GM18498 (cell line): ENCODE data around the gene LAD1.
A peak's percentile ranks its signal among the peaks of the same experiment; 100 is the strongest.

Source experiments
- ATAC-seq: cut with Tn5 transposase; IDR thresholded peaks from one replicate; pipeline ENCODE4 v1.9.1; 2021; ENCODE audit warnings: mild to moderate bottlenecking, moderate library complexity; ENCODE audit not compliant: unreplicated experiment

LAD1 gene

GRCh38 chr1:201393076-201393475 lies 6.0 kb downstream of the LAD1 start:
- no peak for ATAC-seq

GRCh38 chr1:201391651-201392511 lies 7.2 kb downstream of the LAD1 start:
- ATAC-seq: no peak

- no peak for ATAC-seq
These were observed 7.9 kb downstream of the LAD1 start for GRCh38 chr1:201391225-201391624.

GRCh38 chr1:201389051-201389450 lies 10.1 kb downstream of the LAD1 start:
- ATAC-seq: no peak

GRCh38 chr1:201386208-201386607 lies 12.9 kb downstream of the LAD1 start:
- no peak for ATAC-seq

GRCh38 chr1:201385299-201385891 lies 13.7 kb downstream of the LAD1 start:
- peak; percentile 85 for ATAC-seq

GRCh38 chr1:201384406-201384782 lies 14.7 kb downstream of the LAD1 start:
- no peak for ATAC-seq

GRCh38 chr1:201383647-201384405 lies 15.3 kb downstream of the LAD1 start:
- no peak for ATAC-seq

- ATAC-seq: no peak
These were observed 18.0 kb downstream of the LAD1 start for GRCh38 chr1:201381130-201381529.

- no peak for ATAC-seq
These were observed 19.3 kb downstream of the LAD1 start for GRCh38 chr1:201379733-201380242.

- ATAC-seq: no peak
These were observed 20.3 kb downstream of the LAD1 start for GRCh38 chr1:201378804-201379203.

GRCh38 chr1:201377611-201378092 lies 21.5 kb downstream of the LAD1 start, which contains the start of gene TNNT2:
Gene TNNT2, minus strand, starts transcription at chr1:201377680. Its CDS starts 4,426 bp downstream, at chr1:201373254.
- no peak for ATAC-seq

GRCh38 chr1:201376464-201377374 lies 22.4 kb downstream of the LAD1 start:
- no peak for ATAC-seq

GRCh38 chr1:201376107-201376463 lies 23.0 kb downstream of the LAD1 start:
- no peak for ATAC-seq

- no peak for ATAC-seq
These were observed 24.0 kb downstream of the LAD1 start for GRCh38 chr1:201375169-201375568.

- ATAC-seq: no peak
These were observed 24.8 kb downstream of the LAD1 start for GRCh38 chr1:201374364-201374763.

GRCh38 chr1:201371792-201372191 lies 27.3 kb downstream of the LAD1 start:
- ATAC-seq: no peak

GRCh38 chr1:201371276-201371675 lies 27.8 kb downstream of the LAD1 start:
- no peak for ATAC-seq

GRCh38 chr1:201370500-201370899 lies 28.6 kb downstream of the LAD1 start:
- ATAC-seq: no peak

- ATAC-seq: no peak
These were observed 29.9 kb downstream of the LAD1 start for GRCh38 chr1:201369209-201369608.
